ENCODE results near the gene KRTAP16-1.

Gene KRTAP16-1

GRCh38 chr17:41328207-41328606, 19.1 kb upstream of the KRTAP16-1 start:
- no peak for DNase-seq

- DNase-seq, result no peak
These were observed 18.5 kb upstream of the KRTAP16-1 start for GRCh38 chr17:41327411-41328120.

GRCh38 chr17:41326173-41327145, 17.4 kb upstream of the KRTAP16-1 start:
- DNase-seq, result no peak

- no peak for DNase-seq
These were observed 16.5 kb upstream of the KRTAP16-1 start for GRCh38 chr17:41325611-41326010.

- no peak for DNase-seq
These were observed 16.0 kb upstream of the KRTAP16-1 start for GRCh38 chr17:41325126-41325525.

GRCh38 chr17:41324180-41325075, 15.3 kb upstream of the KRTAP16-1 start:
- DNase-seq, result no peak

GRCh38 chr17:41322903-41323895, 14.1 kb upstream of the KRTAP16-1 start:
- DNase-seq, result no peak

- DNase-seq, result no peak
These were observed 13.2 kb upstream of the KRTAP16-1 start for GRCh38 chr17:41322094-41322902.

GRCh38 chr17:41318231-41318630, 9.1 kb upstream of the KRTAP16-1 start:
- no peak for DNase-seq

- no peak for DNase-seq
These were observed 6.8 kb upstream of the KRTAP16-1 start for GRCh38 chr17:41315814-41316445.

GRCh38 chr17:41315204-41315794, 6.2 kb upstream of the KRTAP16-1 start, which contains the start of gene KRTAP17-1:
Gene KRTAP17-1 (minus strand): TSS chr17:41315710. CDS start chr17:41315650, 60 bp downstream.
- no peak for DNase-seq

GRCh38 chr17:41311111-41311510, 2.0 kb upstream of the KRTAP16-1 start:
- DNase-seq, result no peak

GRCh38 chr17:41308251-41308917, 725 bp downstream of the KRTAP16-1 start:
- no peak for DNase-seq

GRCh38 chr17:41307647-41308046, 1.5 kb downstream of the KRTAP16-1 start:
- DNase-seq, result no peak

- no peak for DNase-seq
These were observed 5.0 kb downstream of the KRTAP16-1 start for GRCh38 chr17:41304091-41304490.

- DNase-seq, result no peak
These were observed 6.1 kb downstream of the KRTAP16-1 start for GRCh38 chr17:41302981-41303380.

- DNase-seq, result no peak
These were observed 6.9 kb downstream of the KRTAP16-1 start, which contains the start of gene KRTAP29-1 for GRCh38 chr17:41301916-41302901. Gene KRTAP29-1 (minus strand): TSS chr17:41302851. CDS start chr17:41302851, 0 bp downstream.
